ENCODE data around the gene MKNK2.
"Not testable (repeated sequence)": the region's sequence is repeated elsewhere in the genome, so short reads cannot be mapped to it uniquely, and the experiment has no call there.

The MKNK2 gene

DNA sequence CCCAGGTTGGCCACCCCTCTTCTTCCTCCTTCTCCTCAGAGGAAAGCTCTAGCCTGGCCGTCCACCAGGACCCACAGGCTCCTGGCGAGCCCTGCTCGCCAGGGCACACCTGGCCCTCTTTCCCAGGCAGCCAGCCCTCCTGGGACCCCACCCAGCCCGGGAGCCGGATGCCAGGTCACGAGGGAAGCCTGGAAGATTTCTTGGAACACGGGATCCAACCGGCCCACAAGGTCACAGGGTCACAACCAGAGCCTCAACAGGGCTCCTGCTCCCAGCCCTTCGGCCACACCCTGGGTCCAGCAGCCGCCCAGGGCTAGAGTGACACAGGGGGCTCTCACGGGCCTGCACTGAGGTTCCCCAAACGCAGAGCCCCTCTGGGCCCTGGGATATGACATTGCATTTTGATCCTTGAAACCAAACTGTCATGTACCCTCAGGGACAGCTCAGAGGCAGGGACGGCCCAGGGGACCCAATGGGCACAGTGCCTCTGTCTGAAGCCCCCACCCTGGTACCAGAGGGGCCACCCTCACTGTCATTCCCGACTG lies 5.5 kb downstream of the MKNK2 start:
- FAIRE-seq: no peak
- DNase-seq (ENCODE audit: insufficient read length, low spot score): no peak

DNA sequence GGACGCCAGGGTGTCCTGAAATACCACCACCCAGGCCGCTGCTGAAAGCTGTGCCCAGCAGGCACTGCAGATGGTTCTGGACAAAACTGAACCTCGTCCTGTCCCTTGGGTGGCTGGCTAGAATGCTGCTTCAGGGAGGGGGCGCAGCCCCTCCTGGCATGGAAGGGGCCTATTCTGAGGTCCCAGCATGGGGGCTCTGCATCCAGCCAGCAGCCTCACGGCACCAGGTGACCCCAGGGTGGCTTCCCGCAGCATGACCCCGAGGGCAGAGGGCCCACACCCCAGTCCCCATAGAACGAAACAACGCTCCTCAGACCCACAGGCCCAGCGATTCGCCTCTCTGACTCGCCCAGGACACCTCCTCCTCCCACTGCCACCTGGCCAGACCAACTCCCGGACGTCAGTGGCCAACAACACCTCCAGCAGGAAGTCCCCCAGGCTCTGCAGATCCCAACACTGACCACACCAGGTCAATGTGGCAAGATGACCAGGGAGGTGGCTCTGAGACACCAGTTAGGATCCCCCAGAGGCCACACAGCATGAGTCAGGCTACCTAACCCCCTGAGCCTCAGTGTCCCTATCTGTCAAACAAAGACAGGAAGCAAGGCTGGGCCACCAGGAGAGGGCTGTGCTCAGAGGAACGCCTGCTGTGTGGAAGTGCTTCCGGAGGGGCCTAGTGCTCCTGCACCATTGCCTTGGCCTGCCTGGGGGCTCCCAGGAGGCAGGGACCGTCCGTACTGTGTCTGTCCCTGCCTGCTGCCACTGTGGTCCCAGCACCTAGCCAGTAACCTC lies 6.1 kb downstream of the MKNK2 start:
- FAIRE-seq (no peak), DNase-seq (ENCODE audit: insufficient read length, low spot score) (no peak)

DNA sequence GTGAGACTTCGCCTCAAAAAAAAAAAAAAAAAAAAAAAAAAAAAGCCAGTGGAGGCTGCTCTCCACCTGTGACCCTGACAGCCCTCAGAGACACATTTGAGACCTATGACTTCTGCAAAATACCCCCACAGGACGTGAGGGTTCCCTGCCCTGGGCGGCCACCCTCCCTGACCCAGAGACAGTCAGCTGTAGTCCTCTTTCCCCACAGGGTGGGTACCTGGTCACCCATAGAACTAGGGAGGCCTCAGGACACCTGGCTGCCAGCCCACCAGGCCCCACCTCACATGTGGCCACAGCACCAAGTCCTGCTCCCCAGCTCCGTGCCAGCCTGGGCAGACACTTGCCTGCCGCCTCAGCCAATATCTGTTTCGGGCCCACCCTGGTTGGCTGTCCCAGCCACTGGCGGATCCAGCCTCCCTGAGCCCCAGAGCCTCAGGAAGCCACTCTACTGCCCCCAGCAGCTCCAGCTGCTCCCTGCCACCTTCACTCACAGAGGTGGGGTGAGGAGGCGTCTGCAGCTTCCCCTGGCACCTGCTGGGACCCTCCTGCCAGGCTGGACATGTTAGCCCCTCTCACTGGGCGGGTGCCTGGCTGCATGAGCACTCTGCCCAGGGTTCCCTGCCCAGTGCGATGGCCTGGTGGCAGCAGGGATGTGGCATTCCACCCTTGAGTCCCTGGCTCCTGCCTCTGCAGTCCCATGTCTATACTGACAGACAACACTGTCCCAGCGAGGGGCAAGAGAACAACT lies 6.9 kb downstream of the MKNK2 start:
- DNase-seq (ENCODE audit: insufficient read length, low spot score): no peak
- no peak for FAIRE-seq

DNA sequence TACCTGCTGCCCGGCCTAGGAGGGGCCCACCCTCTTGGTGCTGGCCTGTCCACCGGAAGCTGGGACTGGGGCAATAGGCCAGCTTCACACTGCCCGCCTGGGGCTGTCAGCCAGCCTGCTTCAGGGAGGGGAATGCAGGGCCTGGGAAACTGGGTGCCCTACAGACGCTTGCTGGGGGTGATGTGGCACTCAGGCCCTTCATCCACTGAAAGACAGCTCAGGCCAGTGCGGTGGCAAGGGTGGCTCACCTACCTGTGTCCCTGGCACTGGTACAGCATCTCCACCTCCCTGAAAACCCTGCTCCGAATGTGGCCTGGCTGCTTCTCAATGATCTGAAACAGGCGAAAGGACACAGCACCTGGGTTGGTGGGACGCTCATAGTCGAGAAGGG lies 7.8 kb downstream of the MKNK2 start:
- no peak for DNase-seq (ENCODE audit: insufficient read length, low spot score)

DNA sequence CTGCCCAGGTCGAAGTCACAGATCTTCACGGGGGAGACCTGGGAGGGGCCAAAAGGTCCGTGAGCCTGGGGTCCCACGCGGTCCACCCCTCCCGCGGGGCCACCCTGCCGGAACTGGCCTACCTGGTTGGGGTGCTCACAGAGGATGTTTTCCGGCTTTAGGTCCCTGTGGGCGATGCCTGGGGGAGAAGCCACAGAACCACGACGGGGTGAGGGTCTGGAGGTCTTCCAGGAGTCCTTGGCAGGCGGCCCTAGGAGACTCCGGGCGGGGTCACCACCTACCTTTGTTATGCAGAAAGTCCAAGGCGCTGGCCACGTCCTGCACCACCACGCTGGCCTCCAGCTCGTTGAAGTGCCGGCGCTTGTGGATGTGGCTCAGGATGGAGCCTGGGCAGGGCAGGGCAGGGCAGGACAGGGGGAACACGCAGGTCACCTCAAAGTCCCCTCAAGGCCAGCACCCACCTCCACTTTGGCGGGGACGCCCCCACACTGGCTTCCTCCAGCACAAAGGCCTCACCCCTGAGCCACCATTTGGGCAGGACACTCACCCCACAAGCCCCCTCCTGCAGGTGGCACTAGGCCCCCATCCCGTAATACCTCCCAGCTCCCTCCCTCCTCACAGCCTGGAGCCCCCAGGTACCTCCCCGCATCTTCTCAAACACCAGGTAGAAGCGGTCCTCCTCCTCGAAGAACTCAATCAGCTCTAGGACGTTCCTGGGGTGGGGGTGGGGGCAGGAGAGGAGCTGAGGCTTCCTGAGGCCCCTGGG lies 8.4 kb downstream of the MKNK2 start:
- DNase-seq (ENCODE audit: insufficient read length, low spot score) (no peak), FAIRE-seq (no peak)

More for the DNA sequence above, 7.8 kb downstream of the MKNK2 start:
- FAIRE-seq: no peak

DNA sequence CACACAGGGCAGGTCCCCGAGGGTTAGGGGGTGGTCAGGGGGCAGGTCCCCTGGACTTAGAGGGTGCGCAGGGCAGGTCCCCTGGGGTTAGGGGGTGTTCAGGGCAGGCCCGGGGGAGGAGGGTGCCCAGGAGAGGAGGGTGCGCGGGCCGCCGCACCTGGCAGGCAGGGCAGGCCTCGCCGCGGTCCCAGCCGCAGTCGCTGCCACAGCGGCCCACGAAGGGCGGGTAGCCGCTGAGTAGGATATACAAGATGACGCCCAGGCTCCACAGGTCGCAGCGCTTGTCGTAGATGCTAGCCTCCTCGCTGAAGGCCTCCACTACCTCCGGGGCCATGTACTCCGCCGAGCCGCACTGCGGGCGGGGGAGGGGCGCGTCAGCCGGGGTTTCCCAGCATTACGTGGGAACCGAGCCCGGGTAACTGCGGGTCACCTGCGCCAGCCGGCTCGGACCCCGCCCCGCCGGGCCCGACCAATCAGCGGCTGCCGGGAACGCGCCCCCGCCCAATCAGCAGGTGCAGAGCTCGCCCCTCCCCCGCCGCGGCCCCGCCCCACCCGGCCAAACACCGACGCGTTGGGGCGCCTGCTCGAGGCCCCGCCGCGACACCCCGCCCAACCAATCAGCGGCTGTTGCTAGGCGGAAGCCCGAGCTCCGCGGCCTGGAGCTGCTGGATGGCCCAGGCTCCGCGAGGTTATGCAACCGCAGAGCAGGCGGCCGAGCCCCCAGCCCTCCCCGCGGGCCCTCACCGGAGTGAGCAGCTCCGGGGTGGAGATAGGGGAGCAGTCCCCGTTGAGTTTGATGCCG lies 9.2 kb downstream of the MKNK2 start:
- peak; percentile 86 for FAIRE-seq
- DNase-seq (ENCODE audit: insufficient read length, low spot score): peak; percentile 98

DNA sequence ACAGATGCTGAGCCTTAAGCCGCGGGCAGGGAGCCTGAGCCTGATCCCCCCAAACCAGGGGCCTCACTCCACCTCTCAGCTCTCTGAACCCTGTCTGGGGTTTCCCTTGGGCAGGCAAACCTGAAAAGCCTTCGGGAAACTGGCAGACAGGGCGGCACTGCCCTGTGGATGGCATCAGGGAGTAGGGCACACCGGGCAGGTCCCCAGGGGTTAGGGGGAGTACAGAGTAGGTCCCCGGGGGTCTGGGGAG lies 9.7 kb downstream of the MKNK2 start:
- DNase-seq (ENCODE audit: insufficient read length, low spot score): no peak
- FAIRE-seq: no peak

DNA sequence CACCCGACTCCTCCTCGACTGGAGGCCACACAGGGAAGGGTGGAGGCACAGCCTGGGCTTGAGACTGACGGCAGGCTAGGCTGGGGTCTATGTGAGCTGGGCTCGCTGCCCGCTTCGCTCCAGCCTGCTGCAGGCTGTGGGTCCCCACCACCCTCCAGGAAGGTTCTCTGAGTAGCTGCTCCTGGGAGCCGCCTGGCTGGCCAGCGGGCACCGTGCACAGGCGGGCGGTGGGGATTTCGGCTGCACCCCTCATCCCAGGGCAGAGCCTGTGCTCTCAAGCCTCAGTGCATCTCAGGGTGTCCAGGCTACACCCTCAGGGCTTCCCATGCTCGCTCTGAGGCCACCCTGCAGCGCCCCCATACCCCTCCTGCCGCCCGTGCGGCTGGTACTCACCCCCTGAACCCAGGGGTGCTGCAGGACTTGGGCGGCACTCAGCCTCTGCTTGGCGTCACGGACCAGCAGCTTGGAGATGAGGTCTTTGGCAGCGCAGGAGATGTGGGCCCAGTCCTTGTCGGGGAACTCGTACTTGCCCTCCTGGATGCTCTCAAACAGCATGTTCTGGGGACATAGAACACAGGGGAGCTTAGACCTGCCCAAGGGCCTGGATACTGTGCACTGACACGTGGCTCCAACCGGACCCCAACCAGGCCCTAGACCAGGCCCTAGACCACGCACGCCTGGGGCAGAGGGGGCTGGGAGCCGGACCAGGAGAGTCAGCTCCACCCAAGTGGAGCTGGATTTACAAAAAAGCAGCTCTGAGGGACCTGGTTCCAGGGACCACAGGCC lies 10.2 kb downstream of the MKNK2 start:
- FAIRE-seq (no peak), DNase-seq (ENCODE audit: insufficient read length, low spot score) (no peak)

DNA sequence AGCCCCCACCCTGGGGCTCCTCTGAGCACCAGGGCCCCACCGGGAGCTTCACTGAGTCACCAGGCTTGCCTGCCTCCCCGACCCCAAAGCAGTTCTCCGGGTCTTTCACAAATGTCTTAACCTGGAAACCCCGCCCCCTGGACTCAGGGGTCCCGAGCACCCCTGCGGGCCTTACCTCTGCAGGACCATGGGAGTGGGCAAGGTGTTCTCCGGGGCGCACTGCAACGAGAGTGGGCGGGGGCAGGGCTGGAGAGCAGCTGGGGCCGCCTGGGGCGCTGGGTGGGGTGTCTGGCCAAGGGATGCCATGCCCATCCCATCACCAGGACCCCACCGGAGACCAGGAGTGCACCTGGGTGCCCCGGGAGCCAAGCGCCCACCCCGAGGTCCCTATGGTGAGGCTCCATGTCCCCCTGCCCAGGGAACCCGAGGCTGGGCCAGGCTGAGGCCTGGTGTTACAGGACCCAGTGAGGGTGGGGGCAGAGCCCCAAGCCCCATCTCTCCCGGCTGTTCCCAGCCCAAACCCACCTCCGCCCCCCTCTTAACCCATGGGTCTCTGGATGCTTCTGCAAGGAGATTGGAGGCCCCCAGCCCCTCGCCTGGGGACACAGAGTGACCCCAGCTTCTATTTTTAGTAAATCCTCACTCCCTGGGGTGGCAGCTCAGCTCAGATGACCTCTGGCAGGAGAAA lies 10.9 kb downstream of the MKNK2 start:
- DNase-seq (ENCODE audit: insufficient read length, low spot score) (no peak), FAIRE-seq (no peak)

DNA sequence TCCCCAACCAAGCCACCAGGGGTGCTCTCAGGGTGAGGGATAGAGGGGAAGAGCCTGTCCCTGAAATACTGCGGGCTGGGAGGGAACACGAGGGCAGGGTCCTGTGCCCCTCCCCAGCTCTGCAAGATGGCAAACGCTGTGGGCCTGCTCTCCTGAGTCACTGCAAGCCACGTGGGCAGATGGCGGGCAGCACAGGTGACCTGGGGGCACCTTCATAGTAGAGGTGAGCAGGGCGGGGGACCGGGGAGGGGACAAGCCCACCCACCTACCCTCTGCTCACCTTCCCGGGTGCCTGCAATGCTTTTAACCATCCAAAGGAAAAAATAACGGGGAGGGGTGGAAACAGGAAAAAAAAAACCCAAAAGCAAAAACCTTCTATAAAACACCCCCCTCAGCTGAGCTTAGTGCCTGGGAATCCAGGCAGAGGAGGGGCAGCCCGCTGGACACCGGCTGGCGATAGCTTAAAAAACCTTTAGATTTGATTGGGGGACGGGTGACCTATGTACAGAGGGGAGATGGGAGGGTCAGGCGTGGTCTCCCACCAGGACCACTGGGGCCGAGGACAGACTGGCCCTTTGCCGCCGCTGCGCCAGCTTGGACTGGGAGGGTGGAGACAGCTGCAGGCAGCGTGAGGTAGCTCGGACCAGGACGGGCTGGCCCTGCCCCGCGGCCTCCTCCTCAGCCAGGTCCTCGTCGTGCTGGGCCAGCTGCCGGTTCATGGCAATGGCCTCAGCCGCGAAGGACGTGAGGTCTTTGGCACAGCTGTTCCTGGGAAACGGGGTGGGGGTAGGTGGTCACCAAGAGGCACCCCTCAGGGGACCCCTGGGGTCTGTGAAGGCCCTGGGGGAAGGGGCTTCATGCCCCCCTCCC lies 11.7 kb downstream of the MKNK2 start:
- DNase-seq (ENCODE audit: insufficient read length, low spot score) (no peak), FAIRE-seq (no peak)

DNA sequence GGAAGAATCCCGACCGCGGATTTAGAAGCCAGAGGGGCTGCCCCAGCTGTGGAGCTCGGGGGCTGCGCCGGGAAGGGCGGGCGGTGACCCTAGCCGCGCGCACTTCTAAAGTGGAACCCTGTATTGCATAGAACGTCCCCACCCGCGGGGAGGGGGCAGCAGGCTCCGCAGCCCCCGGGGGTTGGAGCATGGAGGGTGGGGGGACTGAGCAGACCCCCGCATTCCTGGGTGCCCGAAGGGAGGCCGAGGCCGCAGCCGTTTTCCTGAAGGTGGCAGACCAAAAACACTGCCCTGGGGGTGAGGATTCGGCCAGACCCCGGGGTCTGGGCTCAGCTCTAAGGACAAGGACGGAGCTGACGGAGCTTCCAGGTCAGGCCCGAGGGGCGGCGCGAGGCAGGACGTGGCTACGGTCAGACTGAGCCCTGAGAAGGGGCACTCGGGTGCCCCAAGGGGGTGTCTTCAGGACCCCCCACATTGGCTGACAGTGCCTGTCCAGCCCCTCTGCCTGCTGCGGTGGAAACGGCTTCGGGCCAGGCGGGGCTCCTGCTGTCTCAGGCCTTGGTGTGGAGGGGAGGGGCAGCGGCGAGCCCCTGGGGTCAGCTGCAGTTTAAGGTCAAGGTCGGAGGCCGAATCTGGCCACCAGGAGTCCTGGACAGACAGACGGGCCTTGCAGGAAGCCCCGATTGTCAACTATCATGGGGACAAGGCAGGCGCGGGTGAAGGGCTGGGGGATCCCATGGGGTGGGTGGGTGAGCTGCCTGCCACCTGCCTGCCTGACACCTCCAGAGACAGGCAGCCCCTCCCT lies 12.6 kb downstream of the MKNK2 start:
- no peak for FAIRE-seq
- no peak for DNase-seq (ENCODE audit: insufficient read length, low spot score)

DNA sequence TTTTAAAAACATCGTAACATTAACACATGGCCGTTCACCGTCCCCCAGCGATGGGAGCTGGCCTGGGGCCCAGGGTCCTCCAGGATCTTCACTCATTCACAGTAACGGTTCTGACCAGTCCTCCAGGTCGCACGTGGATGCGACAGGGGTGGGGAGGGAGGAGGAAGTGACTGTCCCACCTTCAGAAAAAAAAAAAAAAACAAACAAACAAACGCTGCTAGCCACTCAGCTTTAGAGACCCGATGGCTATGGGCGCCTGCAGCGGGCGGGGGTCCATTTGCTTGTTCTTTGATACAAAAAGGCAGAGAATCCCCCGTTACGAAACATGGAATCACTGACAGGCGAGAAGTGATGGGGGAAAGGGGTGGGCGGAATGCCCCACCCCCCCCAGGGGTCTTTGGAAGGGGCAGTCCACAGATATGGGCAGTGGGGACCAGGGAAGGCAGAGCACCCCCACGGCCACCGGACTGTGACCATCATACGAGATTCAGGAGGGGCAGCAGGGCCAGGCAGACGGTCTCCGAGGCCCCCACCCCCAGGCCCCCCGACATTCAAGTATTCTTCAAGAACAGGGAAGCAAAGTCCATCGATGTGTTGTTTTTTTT lies 13.3 kb downstream of the MKNK2 start:
- DNase-seq (ENCODE audit: insufficient read length, low spot score): no peak
- FAIRE-seq: no peak

DNA sequence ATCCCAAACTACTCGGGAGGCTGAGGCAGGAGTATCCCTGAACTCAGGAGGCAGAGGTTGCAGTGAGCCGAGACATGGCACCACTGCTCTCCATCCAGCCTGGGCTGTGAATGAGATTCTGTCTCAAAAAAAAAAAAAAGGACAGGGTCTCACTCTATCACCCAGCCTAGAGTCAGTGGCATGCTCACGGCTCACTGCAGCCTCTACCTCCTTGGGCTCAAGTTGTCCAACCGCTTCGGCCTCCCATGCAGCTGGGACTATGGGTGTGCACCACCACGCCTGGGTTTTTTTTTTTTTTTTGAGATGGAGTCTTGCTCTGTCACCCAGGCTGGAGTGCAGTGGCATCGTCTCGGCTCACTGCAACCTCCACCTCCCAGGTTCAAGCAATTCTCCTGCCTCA lies 14.6 kb downstream of the MKNK2 start:
- FAIRE-seq (no peak), DNase-seq (ENCODE audit: insufficient read length, low spot score) (no peak)

DNA sequence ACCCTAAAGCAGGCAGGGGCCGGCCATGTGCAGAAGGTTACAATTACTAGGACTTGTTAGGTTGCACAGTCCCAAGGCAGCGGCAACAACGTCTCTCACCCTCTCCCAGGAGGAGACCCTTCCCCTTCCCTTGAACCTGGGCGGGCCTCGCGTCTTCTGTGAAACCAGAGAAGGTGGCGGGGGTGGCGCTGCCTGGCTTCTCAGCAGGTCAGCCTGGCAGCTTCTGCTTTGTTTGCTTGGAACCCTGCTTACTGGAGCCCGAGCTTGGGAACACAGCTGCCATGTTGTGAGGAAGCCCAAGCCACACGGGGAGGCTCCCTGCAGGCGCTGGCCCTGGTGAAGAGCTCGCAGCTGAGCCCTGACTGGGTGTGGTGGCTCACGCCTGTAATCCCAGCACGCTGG lies 15.5 kb downstream of the MKNK2 start:
- no peak for FAIRE-seq
- no peak for DNase-seq (ENCODE audit: insufficient read length, low spot score)

DNA sequence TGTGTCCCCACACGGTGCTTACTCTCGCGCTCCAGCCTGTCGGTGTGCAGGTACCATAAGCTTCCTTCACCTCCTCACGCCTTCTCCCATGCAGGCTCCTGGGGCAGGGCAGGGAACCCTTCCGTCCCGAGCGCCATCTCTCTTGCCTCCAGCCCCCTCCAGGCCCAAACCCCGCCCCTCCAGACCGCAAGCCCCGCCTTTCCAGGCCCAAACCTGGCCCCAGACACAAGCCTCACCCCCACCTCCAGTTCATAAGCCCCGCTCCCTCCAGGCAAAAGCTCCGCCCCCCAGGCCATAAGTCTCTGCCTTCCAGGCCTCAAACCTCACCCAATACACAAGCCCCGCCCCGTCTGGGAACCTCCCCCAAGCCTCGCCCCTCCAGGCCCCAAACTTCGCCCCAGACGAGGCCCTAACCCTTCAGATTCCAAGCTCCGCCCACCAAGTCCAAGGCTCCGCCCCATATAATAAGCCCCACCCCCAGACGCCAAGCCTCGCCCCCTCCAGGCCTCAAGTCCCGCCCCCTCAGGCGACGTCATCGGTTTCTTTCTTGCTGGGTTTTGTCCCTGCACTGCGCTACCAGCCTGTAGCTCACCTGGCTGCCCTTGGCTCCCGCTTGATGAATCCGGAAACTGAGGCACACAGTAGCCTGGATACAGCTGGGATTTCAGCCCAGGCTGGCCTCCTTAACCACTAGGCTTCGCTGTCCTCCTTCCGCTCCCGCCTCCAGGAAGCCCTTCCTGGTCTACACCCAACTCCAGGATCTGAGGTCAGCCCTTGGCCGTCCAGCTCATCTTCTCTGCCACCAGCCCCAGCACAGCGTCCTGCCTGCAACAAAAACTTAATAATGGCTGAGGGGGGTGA lies 16.1 kb downstream of the MKNK2 start:
- DNase-seq (ENCODE audit: insufficient read length, low spot score): no peak
- no peak for FAIRE-seq

DNA sequence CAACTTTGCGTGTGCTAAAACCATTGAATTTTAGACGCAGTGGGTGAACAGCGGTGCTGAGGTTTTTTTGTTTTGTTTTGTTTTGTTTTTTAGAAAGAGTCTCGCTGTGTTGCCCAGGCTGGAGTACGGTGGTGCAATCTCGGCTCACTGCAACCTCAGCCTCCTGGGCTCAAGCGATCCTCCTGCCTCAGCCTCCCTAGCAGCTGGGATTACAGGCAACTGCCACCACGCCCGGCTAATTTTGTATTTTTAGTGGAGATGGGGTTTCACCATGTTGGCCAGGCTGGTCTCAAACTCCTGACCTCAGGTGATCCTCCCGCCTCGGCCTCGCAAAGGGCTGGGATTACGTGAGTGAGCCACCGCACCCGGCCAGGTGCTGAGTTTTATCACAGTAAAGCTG lies 16.8 kb downstream of the MKNK2 start:
- DNase-seq (ENCODE audit: insufficient read length, low spot score); FAIRE-seq: not testable (repeated sequence)

All from GM19239 (cell line).